Hepatocyte (in vitro differentiated cells): ENCODE measurements around the gene SIX4. TPM values are rescaled to one million over a fixed set of nuclear protein-coding genes. Genes with fewer than 3 reads are reported as not detected.
A peak's percentile ranks its signal among the peaks of the same experiment; 100 is the strongest.

Source experiments
- DNase-seq: peaks from one replicate; pipeline ENCODE4 v3.0.0-alpha.2; 2016; ENCODE audit warnings: low spot score
- H2AFZ ChIP-seq: fragments of 200-600 bp; sonication (generic); 2 replicates; pipeline ENCODE4 v1.6.0; 2016; ENCODE audit warnings: antibody characterized with exemption, mild to moderate bottlenecking
- H3K27ac ChIP-seq: fragments of 200-600 bp; sonication (generic); 2 replicates; pipeline ENCODE4 v1.5.1; 2016; ENCODE audit warnings: mild to moderate bottlenecking
- H3K27me3 ChIP-seq: fragments of 200-600 bp; sonication (generic); 2 replicates; pipeline ENCODE4 v1.6.1; 2016
- H3K36me3 ChIP-seq: fragments of 200-600 bp; sonication (generic); replicated peaks from 2 replicates; pipeline ENCODE4 v1.5.1; 2016; ENCODE audit warnings: low read depth; ENCODE audit not compliant: insufficient read depth
- H3K4me1 ChIP-seq: fragments of 200-600 bp; sonication (generic); 2 replicates; pipeline ENCODE4 v1.5.1; 2016; ENCODE audit warnings: mild to moderate bottlenecking, moderate library complexity; ENCODE audit not compliant: insufficient read depth
- H3K4me2 ChIP-seq: fragments of 200-600 bp; sonication (generic); 2 replicates; pipeline ENCODE4 v1.6.0; 2016
- H3K4me3 ChIP-seq: fragments of 200-600 bp; sonication (generic); 2 replicates; pipeline ENCODE4 v1.5.1; 2016; ENCODE audit warnings: mild to moderate bottlenecking
- H3K79me2 ChIP-seq: fragments of 200-600 bp; sonication (generic); 2 replicates; pipeline ENCODE4 v1.6.0; 2017; ENCODE audit warnings: mild to moderate bottlenecking
- H3K9me2 ChIP-seq: fragments of 200-600 bp; sonication (generic); replicated peaks from 2 replicates; pipeline ENCODE4 v1.6.0; 2017; ENCODE audit warnings: mild to moderate bottlenecking; ENCODE audit not compliant: insufficient read depth
- H3K9me3 ChIP-seq: fragments of 200-600 bp; sonication (generic); 2 replicates; pipeline ENCODE4 v1.5.1; 2016; ENCODE audit warnings: low read depth, mild to moderate bottlenecking
- H4K20me1 ChIP-seq: fragments of 200-600 bp; sonication (generic); 2 replicates; pipeline ENCODE4 v1.6.0; 2016; ENCODE audit warnings: mild to moderate bottlenecking; ENCODE audit not compliant: insufficient read depth, poor library complexity, severe bottlenecking
- CTCF ChIP-seq: fragments of 200-600 bp; sonication (generic); IDR thresholded peaks from 2 replicates; pipeline ENCODE4 v1.5.1; 2016; ENCODE audit warnings: antibody characterized with exemption, mild to moderate bottlenecking; ENCODE audit not compliant: poor library complexity
- EZH2 ChIP-seq: fragments of 200-600 bp; sonication (generic); IDR thresholded peaks from 2 replicates; pipeline ENCODE4 v1.6.1; 2016; ENCODE audit warnings: antibody characterized with exemption, mild to moderate bottlenecking, borderline replicate concordance
- EZH2phosphoT487 ChIP-seq: fragments of 200-600 bp; sonication (generic); IDR thresholded peaks from one replicate; pipeline ENCODE4 v1.6.1; 2018; ENCODE audit warnings: antibody characterized with exemption, mild to moderate bottlenecking, low read depth, moderate library complexity; ENCODE audit not compliant: unreplicated experiment, severe bottlenecking
- WGBS: methylation state at CpG from one replicate; pipeline ENCODE4 v1.1.6; 2016; ENCODE audit warnings: low lambda C conversion rate; ENCODE audit errors: missing lambda C conversion rate; 5-methylcytosine and 5-hydroxymethylcytosine counted together
- polyA plus RNA-seq: library from polyadenylated mRNA; unstranded; fragments of >200 nt; fragmentation: Nextera tagmentation; extraction: Ambion mirVana; gene quantifications from 2 replicates; pipeline ENCODE4 v1.2.1, GENCODE V29; 2016
- total RNA-seq: library from RNA; depleted of rRNA; stranded (reverse); fragments of >200 nt; gene quantifications from 2 replicates; pipeline ENCODE4 v1.2.3, GENCODE V29; 2014

The SIX4 gene
- total and polyA plus RNA-seq, 2 experiments from 2014 or later, result 1.1 to 7.0 TPM

- H2AFZ ChIP-seq, result no peak overlapping the region
- no peak for TF ChIP-seq CTCF
- no peak for TF ChIP-seq EZH2
- no peak for TF ChIP-seq EZH2phosphoT487
- peaks cover 3% of the 10 kb centered on the region for H3K27me3 ChIP-seq
- WGBS, result 20% methylated on average over 4 of the region's 4 CpGs
- peak overlapping the region; percentile 1 for H3K4me3 ChIP-seq
- no peaks in the 10 kb centered on the region for H3K36me3 ChIP-seq
- DNase-seq, result peak; percentile 8
- H3K27ac ChIP-seq, result no peak overlapping the region
- peaks cover 16% of the 10 kb centered on the region for H4K20me1 ChIP-seq
- peak overlapping the region; percentile 80 for H3K4me2 ChIP-seq
- no peaks in the 10 kb centered on the region for H3K9me2 ChIP-seq
- no peaks in the 10 kb centered on the region for H3K9me3 ChIP-seq
- H3K4me1 ChIP-seq, result peaks cover 12% of the 10 kb centered on the region
- peaks cover 69% of the 10 kb centered on the region for H3K79me2 ChIP-seq
These were observed 12.3 kb upstream of the SIX4 start for GRCh38 chr14:60736494-60736893.

GRCh38 chr14:60735416-60735815 lies 11.3 kb upstream of the SIX4 start:
- peaks cover 3% of the 10 kb centered on the region for H3K27me3 ChIP-seq
- no peaks in the 10 kb centered on the region for H3K9me2 ChIP-seq
- H2AFZ ChIP-seq, result peak overlapping the region; percentile 88
- WGBS, result 21% methylated on average over 5 of the region's 5 CpGs
- H3K9me3 ChIP-seq, result no peaks in the 10 kb centered on the region
- H3K4me3 ChIP-seq, result peak overlapping the region; percentile 94
- H3K4me1 ChIP-seq, result peaks cover 12% of the 10 kb centered on the region
- H4K20me1 ChIP-seq, result peaks cover 12% of the 10 kb centered on the region
- no peak for DNase-seq
- peak overlapping the region; percentile 91 for H3K27ac ChIP-seq
- H3K79me2 ChIP-seq, result peaks cover 58% of the 10 kb centered on the region
- H3K4me2 ChIP-seq, result peak overlapping the region; percentile 80
- H3K36me3 ChIP-seq, result no peaks in the 10 kb centered on the region
- no peak for TF ChIP-seq CTCF
- no peak for TF ChIP-seq EZH2phosphoT487
- TF ChIP-seq EZH2, result no peak

- Histone ChIP-seq H3K4me3 (peak within 1 kb of the TSS; percentile 94), H3K79me2 (peaks cover 50% of the 10 kb centered on the region), H3K4me2 (peak within 1 kb of the TSS; percentile 80), H3K9me2 (no peaks in the 10 kb centered on the region), H2AFZ (peak within 1 kb of the TSS; percentile 88), H3K4me1 (peaks cover 12% of the 10 kb centered on the region), H3K27ac (peak within 1 kb of the TSS; percentile 91), H4K20me1 (peaks cover 10% of the 10 kb centered on the region), H3K27me3 (peaks cover 3% of the 10 kb centered on the region), H3K36me3 (no peaks in the 10 kb centered on the region), H3K9me3 (no peaks in the 10 kb centered on the region)
- no peak for TF ChIP-seq CTCF
- peak; percentile 25 for TF ChIP-seq EZH2
- peak; percentile 88 for DNase-seq
- 3% methylated on average over 32 of the region's 33 CpGs for WGBS
These were observed 10.5 kb upstream of the SIX4 start, which contains the start of gene MNAT1 for GRCh38 chr14:60734465-60735242. TSS of gene MNAT1 (plus strand) at chr14:60734761. CDS start at chr14:60734863, 102 bp downstream.
